Natural killer cell (primary cell): ENCODE results near the gene PGLYRP4. TPM values are rescaled to one million over a fixed set of nuclear protein-coding genes. Genes with fewer than 3 reads are reported as not detected.
A peak's percentile ranks its signal among the peaks of the same experiment; 100 is the strongest.

ENCODE experiments used
- ATAC-seq, 3 donors: fragments of 150-1000 bp in 2 of 3; fragments of 200-7000 bp in 1 of 3; cut with Tn5 transposase; 1 replicate in 1 of 3; 2 replicates in 2 of 3; pipeline ENCODE4 v1.10.0; 2021; ENCODE audit warnings: mild to moderate bottlenecking in 2 of 3, moderate library complexity in 2 of 3
- DNase-seq, 2 donors: peaks; one replicate each; pipeline versions ENCODE4 v3.0.0 to v3.0.0-alpha.2; 2013 to 2021; ENCODE audit warnings: mixed read lengths in 1 of 2
- H3K27ac ChIP-seq: one replicate; pipeline ENCODE4 v1.5.1; 2013; ENCODE audit warnings: mild to moderate bottlenecking, low read length
- H3K27me3 ChIP-seq: one replicate; pipeline ENCODE4 v1.6.1; 2013; ENCODE audit warnings: low read length; ENCODE audit not compliant: control insufficient read depth, insufficient read depth
- H3K36me3 ChIP-seq: one replicate; pipeline ENCODE4 v1.6.1; 2013; ENCODE audit warnings: low read length; ENCODE audit not compliant: control insufficient read depth, insufficient read depth
- H3K4me1 ChIP-seq: one replicate; pipeline ENCODE4 v1.6.1; 2013; ENCODE audit warnings: low read length; ENCODE audit not compliant: control insufficient read depth, insufficient read depth
- H3K4me3 ChIP-seq: one replicate; pipeline ENCODE4 v1.5.1; 2013; ENCODE audit warnings: low read length
- H3K9me3 ChIP-seq: one replicate; pipeline ENCODE4 v1.6.1; 2013; ENCODE audit warnings: low read length; ENCODE audit not compliant: control insufficient read depth, insufficient read depth
- H3K27ac Mint-ChIP-seq, 2 donors: one replicate each; pipeline ENCODE4 v1.8.0; 2022; ENCODE audit warnings: mild to moderate bottlenecking in 2 of 2, mixed read lengths in 2 of 2, moderate library complexity in 1 of 2
- H3K27me3 Mint-ChIP-seq, 2 donors: one replicate each; pipeline ENCODE4 v1.8.0; 2022; ENCODE audit warnings: low read depth in 2 of 2, mixed read lengths in 2 of 2
- H3K36me3 Mint-ChIP-seq: one replicate; pipeline ENCODE4 v1.8.0; 2022; ENCODE audit warnings: mixed read lengths
- H3K4me1 Mint-ChIP-seq, 2 donors: one replicate each; pipeline ENCODE4 v1.8.0; 2022; ENCODE audit warnings: mixed read lengths in 2 of 2
- H3K4me3 Mint-ChIP-seq: one replicate; pipeline ENCODE4 v1.8.0; 2022; ENCODE audit warnings: mild to moderate bottlenecking, moderate library complexity, mixed read lengths
- H3K9me3 Mint-ChIP-seq, 2 donors: one replicate each; pipeline ENCODE4 v1.8.0; 2022; ENCODE audit warnings: mixed read lengths in 2 of 2
- CTCF ChIP-seq: fragments of 200-600 bp; IDR thresholded peaks from one replicate; pipeline ENCODE4 v1.8.0; 2022; ENCODE audit warnings: antibody characterized with exemption
- WGBS: methylation state at CpG from one replicate; pipeline ENCODE4 v1.1.7; 2013; ENCODE audit warnings: missing lambda C conversion rate; ENCODE audit not compliant: insufficient coverage; 5-methylcytosine and 5-hydroxymethylcytosine counted together
- intact Hi-C: fragments of 100-400 bp; cut with micrococcal nuclease; formaldehyde crosslinking; loops from one replicate; pipeline ENCODE4 v1.14.2; 2022
- total RNA-seq, 4 donors: library from RNA; stranded (reverse); fragments of 120-200 nt in 1 of 4; gene quantifications; one replicate each; pipeline versions ENCODE4 v1.2.3 to v1.2.4, GENCODE V29; 2013 to 2022

Gene PGLYRP4
- total RNA-seq, 3 donors from 2014 or later (not counting 1 experiment from before 2014, with no cell fraction given): not detected

- Mint-ChIP-seq H3K27ac (no peak overlapping the region), H3K36me3 (no peaks in the 10 kb centered on the region), H3K9me3 (no peaks in the 10 kb centered on the region), H3K27me3 (peaks cover 14 to 16% of the 10 kb centered on the region in 2 donors), H3K4me1 (no peaks in the 10 kb centered on the region), H3K4me3 (no peak overlapping the region)
- intact Hi-C loops: no loop called here
- no peaks in the 10 kb centered on the region for H3K9me3 ChIP-seq
- H3K27me3 ChIP-seq: no peaks in the 10 kb centered on the region
- H3K36me3 ChIP-seq: no peaks in the 10 kb centered on the region
- ATAC-seq (peak in 1 of 3 donors; percentile 43), DNase-seq (no peak)
- H3K27ac ChIP-seq: no peak overlapping the region
- H3K4me1 ChIP-seq: no peaks in the 10 kb centered on the region
- 89% methylated on average over 6 of the region's 6 CpGs for WGBS
- TF ChIP-seq CTCF: no peak
- no peak overlapping the region for H3K4me3 ChIP-seq
These were observed 45.3 kb upstream of the PGLYRP4 start for GRCh38 chr1:153393926-153394325.

GRCh38 chr1:153392822-153393221, 44.2 kb upstream of the PGLYRP4 start:
- Mint-ChIP-seq H3K36me3 (no peaks in the 10 kb centered on the region), H3K9me3 (no peaks in the 10 kb centered on the region), H3K27me3 (peaks cover 8 to 16% of the 10 kb centered on the region in 2 donors), H3K27ac (no peak overlapping the region), H3K4me3 (no peak overlapping the region), H3K4me1 (no peaks in the 10 kb centered on the region)
- no peaks in the 10 kb centered on the region for H3K27me3 ChIP-seq
- 92% methylated on average over 3 of the region's 3 CpGs for WGBS
- H3K36me3 ChIP-seq: no peaks in the 10 kb centered on the region
- H3K9me3 ChIP-seq: no peaks in the 10 kb centered on the region
- ATAC-seq: no peak
- intact Hi-C loops: no loop called here
- no peaks in the 10 kb centered on the region for H3K4me1 ChIP-seq
- no peak for TF ChIP-seq CTCF
- no peak overlapping the region for H3K4me3 ChIP-seq
- no peak overlapping the region for H3K27ac ChIP-seq
- no peak for DNase-seq

GRCh38 chr1:153392258-153392657, 43.6 kb upstream of the PGLYRP4 start:
- Mint-ChIP-seq H3K36me3 (no peaks in the 10 kb centered on the region), H3K4me3 (no peak overlapping the region), H3K27ac (no peak overlapping the region), H3K4me1 (no peaks in the 10 kb centered on the region), H3K9me3 (no peaks in the 10 kb centered on the region), H3K27me3 (peaks cover 11 to 16% of the 10 kb centered on the region in 2 donors)
- ATAC-seq (no peak), DNase-seq (no peak)
- WGBS: 80% methylated on average over 1 of the region's 3 CpGs
- Histone ChIP-seq H3K27me3 (no peaks in the 10 kb centered on the region), H3K9me3 (no peaks in the 10 kb centered on the region), H3K4me1 (no peaks in the 10 kb centered on the region), H3K4me3 (no peak overlapping the region), H3K27ac (no peak overlapping the region), H3K36me3 (no peaks in the 10 kb centered on the region)
- intact Hi-C loops: no loop called here
- TF ChIP-seq CTCF: no peak

GRCh38 chr1:153390938-153391710, 42.5 kb upstream of the PGLYRP4 start, which contains the start of gene S100A8:
S100A8 (minus strand) TSS chr1:153391073; CDS start chr1:153390535, 538 bp downstream.
- H3K36me3 ChIP-seq: no peaks in the 10 kb centered on the region
- Mint-ChIP-seq H3K4me3 (no peak within 1 kb of the TSS), H3K9me3 (no peaks in the 10 kb centered on the region), H3K27ac (no peak within 1 kb of the TSS), H3K4me1 (no peaks in the 10 kb centered on the region), H3K36me3 (no peaks in the 10 kb centered on the region), H3K27me3 (peaks cover 20 to 22% of the 10 kb centered on the region in 2 donors)
- no peaks in the 10 kb centered on the region for H3K27me3 ChIP-seq
- no peak for ATAC-seq
- no peaks in the 10 kb centered on the region for H3K4me1 ChIP-seq
- intact Hi-C loops: no loop called here
- TF ChIP-seq CTCF: no peak
- no peak within 1 kb of the TSS for H3K4me3 ChIP-seq
- 71% methylated on average over 6 of the region's 7 CpGs for WGBS
- H3K27ac ChIP-seq: no peak within 1 kb of the TSS
- no peaks in the 10 kb centered on the region for H3K9me3 ChIP-seq
- DNase-seq: no peak
